ENCODE measurements around the gene ZNF622. TPM values are rescaled to one million over a fixed set of nuclear protein-coding genes. Genes with fewer than 3 reads are reported as not detected.
A peak's percentile ranks its signal among the peaks of the same experiment; 100 is the strongest.

Gene ZNF622
- total and polyA plus RNA-seq, 2 of the 13 experiments (the other 11 are each of a cell fraction or from before 2014, with no cell fraction given) = 12.1 to 44.7 TPM

DNA sequence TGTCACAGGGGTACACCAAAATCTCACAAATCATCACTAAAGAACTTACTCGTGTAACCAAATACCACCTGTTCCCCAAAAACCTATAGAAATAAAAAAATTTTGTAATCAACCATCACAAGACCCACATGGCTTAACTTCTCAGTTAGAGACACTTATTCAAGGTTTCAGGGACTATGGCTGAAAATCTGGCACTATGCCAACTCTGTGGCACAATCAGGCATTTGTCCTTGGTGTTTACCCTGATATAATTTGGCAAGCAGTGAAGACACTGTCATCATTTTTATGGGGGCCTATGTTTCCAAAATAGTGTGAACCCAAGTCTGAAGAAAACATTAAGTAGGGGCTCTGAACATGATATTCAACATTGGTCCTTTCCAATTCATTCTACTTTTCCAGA, 59.0 kb downstream of the ZNF622 start:
- POLR2A ChIA-PET = no interaction called here
- Histone ChIP-seq H3K4me1 (ENCODE audit: insufficient read depth, low read length) (no peaks in the 10 kb centered on the region), H3K36me3 (replicated peaks in 1 of 2; ENCODE audit: control insufficient read depth in 1 of 2, insufficient read depth in 2 of 2, low read length in 2 of 2) (no peaks in the 10 kb centered on the region), H4K20me1 (ENCODE audit: insufficient read depth, low read length) (no peaks in the 10 kb centered on the region), H3K4me3 (replicated peaks in 1 of 3; ENCODE audit: insufficient read depth in 1 of 3, low read depth in 2 of 3, low read length in 3 of 3) (no peak overlapping the region), H2AFZ (ENCODE audit: low read length) (no peak overlapping the region), H3K9me3 (ENCODE audit: low read length) (no peaks in the 10 kb centered on the region), H3K79me2 (ENCODE audit: insufficient read depth, low read length) (no peaks in the 10 kb centered on the region), H3K9ac (ENCODE audit: insufficient read depth, low read depth, low read length) (no peak overlapping the region), H3K4me2 (ENCODE audit: low read depth, low read length) (no peak overlapping the region), H3K27ac (ENCODE audit: extremely low read length, insufficient read depth, low read length) (no peak overlapping the region), H3K27me3 (ENCODE audit: control insufficient read depth in 1 of 2, insufficient read depth in 2 of 2, low read length in 2 of 2) (no peaks in the 10 kb centered on the region)
- in situ Hi-C loops (cut with HindIII; ENCODE audit: extremely low pct_ligation_motif_present, low pct_unique_long_range_greater_than_20kb) (no loop called here), intact Hi-C loops (cut with micrococcal nuclease; ENCODE audit: unreplicated experiment) (no loop called here)
- BruUV-seq (replicated peaks) = no TSS peak
- 0% methylated on average over 1 of the region's 1 CpG for WGBS (ENCODE audit: low lambda C conversion rate)
- peak; percentile 97 for TF ChIP-seq LCORL (IDR thresholded peaks at IDR 0.05)
- TF ChIP-seq LCORL (CRISPR knock-in tag; IDR thresholded peaks at IDR 0.05) = no peak
- no peak for TF ChIP-seq ZBTB1 (CRISPR knock-in tag; IDR thresholded peaks at IDR 0.05; ENCODE audit: borderline replicate concordance)
- TF ChIP-seq STAT6 (CRISPR knock-in tag; IDR thresholded peaks at IDR 0.05; ENCODE audit: borderline replicate concordance) = no peak
- no peak for TF ChIP-seq ZNF337 (CRISPR knock-in tag; IDR thresholded peaks at IDR 0.05; ENCODE audit: borderline replicate concordance, low read depth)
- no peak for TF ChIP-seq JUN (CRISPR knock-in tag; IDR thresholded peaks at IDR 0.05)
- no peak for TF ChIP-seq SSRP1 (CRISPR knock-in tag; IDR thresholded peaks at IDR 0.05)
- no peak for TF ChIP-seq IRX3 (CRISPR knock-in tag; IDR thresholded peaks at IDR 0.05; ENCODE audit: borderline replicate concordance, low read depth)
- DNase-seq (ENCODE audit: low spot score) (no peak), ATAC-seq (no peak), FAIRE-seq (no peak)
- CTCF ChIA-PET (ENCODE audit: low intra/inter-chr PET ratio, low total read pairs) = no interaction called here

Data from HepG2 (cell line).